ENCODE data around the gene S1PR1. TPM values are rescaled to one million over a fixed set of nuclear protein-coding genes. Genes with fewer than 3 reads are reported as not detected.

Gene S1PR1
- total RNA-seq, 1 donor, result 2.8 TPM

DNA sequence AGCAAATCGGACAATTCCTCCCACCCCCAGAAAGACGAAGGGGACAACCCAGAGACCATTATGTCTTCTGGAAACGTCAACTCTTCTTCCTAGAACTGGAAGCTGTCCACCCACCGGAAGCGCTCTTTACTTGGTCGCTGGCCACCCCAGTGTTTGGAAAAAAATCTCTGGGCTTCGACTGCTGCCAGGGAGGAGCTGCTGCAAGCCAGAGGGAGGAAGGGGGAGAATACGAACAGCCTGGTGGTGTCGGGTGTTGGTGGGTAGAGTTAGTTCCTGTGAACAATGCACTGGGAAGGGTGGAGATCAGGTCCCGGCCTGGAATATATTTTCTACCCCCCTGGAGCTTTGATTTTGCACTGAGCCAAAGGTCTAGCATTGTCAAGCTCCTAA is 3.2 kb downstream of the S1PR1 start:
- no peak for DNase-seq (ENCODE audit: low read depth)
- TF ChIP-seq, protein P1, sequence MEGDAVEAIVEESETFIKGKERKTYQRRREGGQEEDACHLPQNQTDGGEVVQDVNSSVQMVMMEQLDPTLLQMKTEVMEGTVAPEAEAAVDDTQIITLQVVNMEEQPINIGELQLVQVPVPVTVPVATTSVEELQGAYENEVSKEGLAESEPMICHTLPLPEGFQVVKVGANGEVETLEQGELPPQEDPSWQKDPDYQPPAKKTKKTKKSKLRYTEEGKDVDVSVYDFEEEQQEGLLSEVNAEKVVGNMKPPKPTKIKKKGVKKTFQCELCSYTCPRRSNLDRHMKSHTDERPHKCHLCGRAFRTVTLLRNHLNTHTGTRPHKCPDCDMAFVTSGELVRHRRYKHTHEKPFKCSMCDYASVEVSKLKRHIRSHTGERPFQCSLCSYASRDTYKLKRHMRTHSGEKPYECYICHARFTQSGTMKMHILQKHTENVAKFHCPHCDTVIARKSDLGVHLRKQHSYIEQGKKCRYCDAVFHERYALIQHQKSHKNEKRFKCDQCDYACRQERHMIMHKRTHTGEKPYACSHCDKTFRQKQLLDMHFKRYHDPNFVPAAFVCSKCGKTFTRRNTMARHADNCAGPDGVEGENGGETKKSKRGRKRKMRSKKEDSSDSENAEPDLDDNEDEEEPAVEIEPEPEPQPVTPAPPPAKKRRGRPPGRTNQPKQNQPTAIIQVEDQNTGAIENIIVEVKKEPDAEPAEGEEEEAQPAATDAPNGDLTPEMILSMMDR (IDR thresholded peaks at IDR 0.05; ENCODE audit: insufficient read depth, low read length), result no peak
- no peak overlapping the region for H3K4me3 ChIP-seq (ENCODE audit: low read depth, low read length)

DNA sequence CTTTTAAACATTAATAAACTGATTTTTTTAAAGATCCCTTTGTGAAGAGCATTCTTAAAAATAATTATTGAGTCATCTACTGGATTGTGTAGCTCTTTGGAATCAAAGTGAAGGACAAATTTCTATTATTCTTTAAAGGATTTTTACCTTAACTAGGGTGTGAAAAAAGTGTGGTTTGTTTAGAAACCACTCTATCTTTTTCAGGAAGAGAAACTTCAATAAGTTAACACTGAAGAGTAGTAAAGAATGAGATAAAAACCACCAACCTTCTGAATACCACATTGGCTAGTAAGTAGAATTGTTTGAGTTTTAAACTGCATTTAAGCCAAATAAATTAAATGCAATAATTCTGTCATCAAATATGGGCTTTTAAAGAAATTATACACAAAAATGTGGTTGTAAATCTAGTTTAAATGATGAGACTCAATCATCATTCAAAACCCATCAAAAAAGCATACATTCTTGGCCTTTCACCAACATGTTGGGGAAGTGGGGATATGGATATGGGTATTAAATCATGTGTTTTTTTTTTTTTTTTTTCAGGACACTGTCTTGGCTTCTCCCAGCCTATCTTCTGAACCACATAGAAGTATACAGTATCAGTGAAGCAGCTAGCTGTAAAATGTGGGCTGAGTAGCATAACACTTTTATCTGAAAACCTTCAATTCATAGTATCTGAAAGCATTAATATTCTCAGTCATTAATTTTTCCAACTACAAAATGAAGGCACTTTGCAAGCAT is 4.8 kb downstream of the S1PR1 start:
- H3K4me3 ChIP-seq (ENCODE audit: low read depth, low read length), result no peak overlapping the region
- DNase-seq (ENCODE audit: low read depth), result no peak
- TF ChIP-seq, protein P1 (IDR thresholded peaks at IDR 0.05; ENCODE audit: insufficient read depth, low read length), result no peak

DNA sequence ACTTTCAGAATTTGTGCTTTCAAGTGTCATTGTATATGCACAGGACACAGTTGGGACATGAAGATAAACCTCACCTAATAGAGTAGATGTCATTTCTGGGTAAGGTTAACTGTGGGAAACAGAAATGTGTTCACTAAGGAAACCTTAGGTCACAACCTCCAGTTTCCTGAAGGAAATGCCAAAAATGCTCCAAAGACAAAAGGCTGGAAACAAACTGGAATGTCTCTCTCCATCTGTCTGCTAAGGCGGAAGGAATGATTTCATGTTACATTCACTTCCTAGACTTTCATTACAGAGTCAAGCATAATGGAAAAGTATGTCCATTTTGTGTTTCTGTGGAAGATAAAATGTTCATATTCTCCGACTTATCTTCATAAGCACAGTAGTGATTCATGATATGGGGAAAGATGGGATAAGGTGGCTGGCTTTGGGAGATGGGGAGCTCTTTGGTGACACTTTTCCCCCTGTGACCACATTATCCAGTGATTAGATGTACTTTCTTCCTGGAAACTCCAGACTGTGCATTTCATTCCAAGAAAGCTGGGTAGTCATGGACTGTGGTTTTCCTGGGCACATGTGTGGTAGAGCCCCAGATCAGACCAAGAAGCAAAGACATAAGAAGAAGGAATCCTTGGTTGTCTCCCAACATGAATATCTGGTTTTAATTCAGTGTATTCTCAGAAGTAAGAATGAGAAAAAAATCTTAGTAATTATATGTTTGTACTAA is 5.7 kb downstream of the S1PR1 start:
- H3K4me3 ChIP-seq (ENCODE audit: low read depth, low read length), result no peak overlapping the region
- DNase-seq (ENCODE audit: low read depth), result peak; percentile 49
- TF ChIP-seq, protein P1 (IDR thresholded peaks at IDR 0.05; ENCODE audit: insufficient read depth, low read length), result no peak

- no peak for DNase-seq (ENCODE audit: low read depth)
- TF ChIP-seq, protein P1 (IDR thresholded peaks at IDR 0.05; ENCODE audit: insufficient read depth, low read length), result no peak
- no peak overlapping the region for H3K4me3 ChIP-seq (ENCODE audit: low read depth, low read length)
These were observed 6.9 kb downstream of the S1PR1 start for GRCh38 chr1:101243751-101244150.

- TF ChIP-seq, protein P1 (IDR thresholded peaks at IDR 0.05; ENCODE audit: insufficient read depth, low read length), result no peak
- DNase-seq (ENCODE audit: low read depth), result no peak
- H3K4me3 ChIP-seq (ENCODE audit: low read depth, low read length), result no peak overlapping the region
These were observed 8.0 kb downstream of the S1PR1 start for GRCh38 chr1:101244842-101245241.

GRCh38 chr1:101245246-101245927 is 8.6 kb downstream of the S1PR1 start:
- DNase-seq (ENCODE audit: low read depth), result no peak
- H3K4me3 ChIP-seq (ENCODE audit: low read depth, low read length), result no peak overlapping the region
- TF ChIP-seq, protein P1 (IDR thresholded peaks at IDR 0.05; ENCODE audit: insufficient read depth, low read length), result no peak
